KOPT-K1 (cell line): ENCODE measurements around the gene SIN3B.
"Not testable (repeated sequence)": the region's sequence is repeated elsewhere in the genome, so short reads cannot be mapped to it uniquely, and the experiment has no call there.

Experiments used
- H3K27ac ChIP-seq: fragments of 200-600 bp; sonication (generic); 2 replicates; pipeline ENCODE4 v1.5.1; 2016; ENCODE audit warnings: antibody characterized with exemption, mild to moderate bottlenecking, low read depth, low read length; ENCODE audit not compliant: poor library complexity, severe bottlenecking
- H3K36me3 ChIP-seq: fragments of 200-600 bp; sonication (generic); 2 replicates; pipeline ENCODE4 v1.5.1; 2017; ENCODE audit warnings: antibody characterized with exemption, mild to moderate bottlenecking, low read length, moderate library complexity; ENCODE audit not compliant: insufficient read depth
- H3K9me3 ChIP-seq: fragments of 200-600 bp; sonication (generic); 2 replicates; pipeline ENCODE4 v1.5.1; 2017; ENCODE audit warnings: antibody characterized with exemption, low read length, mild to moderate bottlenecking; ENCODE audit not compliant: insufficient read depth, poor library complexity, severe bottlenecking

SIN3B gene

DNA sequence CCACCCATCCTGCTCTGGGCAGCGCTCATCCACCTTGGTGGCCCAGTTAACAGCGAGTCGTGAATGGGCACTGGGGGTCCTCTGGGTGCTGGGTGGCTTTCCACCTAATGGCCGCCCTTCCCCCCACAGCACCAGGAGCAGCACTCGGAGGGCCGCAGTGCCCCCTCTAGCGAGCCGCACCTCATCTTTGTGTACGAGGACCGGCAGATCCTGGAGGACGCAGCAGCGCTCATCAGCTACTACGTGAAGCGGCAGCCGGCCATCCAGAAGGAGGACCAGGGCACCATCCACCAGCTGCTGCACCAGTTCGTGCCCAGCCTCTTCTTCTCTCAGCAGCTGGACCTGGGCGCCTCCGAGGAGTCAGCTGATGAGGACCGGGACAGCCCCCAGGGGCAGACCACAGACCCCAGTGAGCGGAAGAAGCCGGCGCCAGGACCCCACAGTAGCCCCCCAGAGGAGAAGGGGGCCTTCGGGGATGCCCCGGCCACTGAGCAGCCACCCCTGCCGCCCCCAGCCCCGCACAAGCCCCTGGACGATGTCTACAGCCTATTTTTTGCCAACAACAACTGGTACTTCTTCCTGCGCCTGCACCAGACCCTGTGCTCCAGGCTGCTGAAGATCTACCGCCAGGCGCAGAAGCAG lies 40.3 kb downstream of the SIN3B start:
- H3K27ac ChIP-seq = no peak overlapping the region
- no peaks in the 10 kb centered on the region for H3K9me3 ChIP-seq
- peaks cover 94% of the 10 kb centered on the region for H3K36me3 ChIP-seq

DNA sequence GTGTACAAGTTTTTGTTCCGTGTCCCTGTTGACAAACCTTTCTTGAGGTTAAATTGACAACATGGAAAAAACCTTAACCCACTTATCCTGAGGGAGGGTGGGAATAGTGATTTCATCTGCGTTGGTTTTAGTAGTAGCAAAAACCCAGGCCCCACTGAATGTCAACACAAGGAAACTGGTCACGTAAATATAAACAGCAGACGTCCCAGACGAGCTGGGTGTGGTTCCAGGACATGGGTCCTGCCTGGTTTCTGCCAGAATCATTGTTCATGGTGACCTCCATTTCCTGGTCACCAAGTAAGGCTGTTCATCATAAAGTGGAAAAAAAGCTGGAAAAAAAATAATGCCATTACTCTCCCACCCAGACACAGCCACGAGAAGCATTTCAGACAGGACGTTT lies 42.7 kb downstream of the SIN3B start:
- Histone ChIP-seq H3K9me3 (no peaks in the 10 kb centered on the region), H3K27ac (no peak overlapping the region), H3K36me3 (peaks cover 82% of the 10 kb centered on the region)

- no peak overlapping the region for H3K27ac ChIP-seq
- no peaks in the 10 kb centered on the region for H3K9me3 ChIP-seq
- H3K36me3 ChIP-seq = peaks cover 82% of the 10 kb centered on the region
These were observed 43.5 kb downstream of the SIN3B start for GRCh38 chr19:16872728-16873127.

GRCh38 chr19:16873594-16873993 lies 44.4 kb downstream of the SIN3B start:
- Histone ChIP-seq H3K36me3 (peaks cover 83% of the 10 kb centered on the region), H3K27ac (no peak overlapping the region), H3K9me3 (no peaks in the 10 kb centered on the region)

DNA sequence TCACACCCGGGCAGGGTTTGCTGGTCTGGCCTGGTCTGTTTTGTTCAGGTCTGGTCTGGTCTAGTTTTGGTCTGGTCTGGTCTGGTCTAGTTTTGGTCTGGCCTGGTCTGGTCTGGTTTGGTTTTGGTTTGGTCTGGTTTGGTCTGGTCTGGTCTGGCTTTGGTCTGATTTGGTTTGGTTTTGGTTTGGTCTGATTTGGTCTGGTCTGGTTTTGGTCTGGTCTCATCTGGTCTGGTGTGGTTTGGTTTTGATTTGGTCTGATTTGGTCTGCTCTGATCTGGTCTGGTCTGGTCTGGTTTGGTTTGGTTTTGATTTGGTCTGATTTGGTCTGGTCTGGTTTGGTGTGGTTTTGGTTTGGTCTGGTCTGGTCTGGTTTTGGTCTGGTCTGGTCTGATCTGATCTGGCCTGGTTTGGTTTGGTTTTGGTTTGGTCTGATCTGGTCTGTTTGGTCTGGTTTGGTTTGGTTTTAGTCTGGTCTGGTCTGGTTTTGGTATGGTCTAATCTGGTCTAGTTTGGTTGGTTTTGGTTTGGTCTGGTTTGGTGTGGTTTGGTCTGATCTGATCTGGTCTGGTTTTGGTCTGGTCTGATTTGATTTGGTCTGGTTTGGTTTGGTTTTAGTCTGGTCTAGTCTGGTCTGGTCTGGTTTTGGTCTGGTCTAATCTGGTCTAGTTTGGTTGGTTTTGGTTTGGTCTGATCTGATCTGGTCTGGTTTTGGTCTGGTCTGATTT lies 45.2 kb downstream of the SIN3B start:
- Histone ChIP-seq H3K36me3 (peaks cover 83% of the 10 kb centered on the region), H3K27ac (no peak overlapping the region), H3K9me3 (no peaks in the 10 kb centered on the region)

- not testable (repeated sequence) for H3K27ac ChIP-seq, H3K9me3 ChIP-seq
- peaks cover 83% of the 10 kb centered on the region for H3K36me3 ChIP-seq
These were observed 45.7 kb downstream of the SIN3B start for GRCh38 chr19:16874978-16875299.

GRCh38 chr19:16875584-16876555 lies 46.7 kb downstream of the SIN3B start:
- no peak overlapping the region for H3K27ac ChIP-seq
- H3K36me3 ChIP-seq = peaks cover 84% of the 10 kb centered on the region; the same call in 1 of the 2 replicates
- peaks cover 8% of the 10 kb centered on the region for H3K9me3 ChIP-seq

GRCh38 chr19:16876904-16877361 lies 47.7 kb downstream of the SIN3B start:
- Histone ChIP-seq H3K27ac (no peak overlapping the region), H3K36me3 (peaks cover 76% of the 10 kb centered on the region; the same call in 1 of the 2 replicates), H3K9me3 (peaks cover 18% of the 10 kb centered on the region)

GRCh38 chr19:16877581-16877980 lies 48.4 kb downstream of the SIN3B start:
- H3K27ac ChIP-seq = no peak overlapping the region
- H3K9me3 ChIP-seq = peaks cover 25% of the 10 kb centered on the region
- H3K36me3 ChIP-seq = peaks cover 69% of the 10 kb centered on the region; the same call in 1 of the 2 replicates

DNA sequence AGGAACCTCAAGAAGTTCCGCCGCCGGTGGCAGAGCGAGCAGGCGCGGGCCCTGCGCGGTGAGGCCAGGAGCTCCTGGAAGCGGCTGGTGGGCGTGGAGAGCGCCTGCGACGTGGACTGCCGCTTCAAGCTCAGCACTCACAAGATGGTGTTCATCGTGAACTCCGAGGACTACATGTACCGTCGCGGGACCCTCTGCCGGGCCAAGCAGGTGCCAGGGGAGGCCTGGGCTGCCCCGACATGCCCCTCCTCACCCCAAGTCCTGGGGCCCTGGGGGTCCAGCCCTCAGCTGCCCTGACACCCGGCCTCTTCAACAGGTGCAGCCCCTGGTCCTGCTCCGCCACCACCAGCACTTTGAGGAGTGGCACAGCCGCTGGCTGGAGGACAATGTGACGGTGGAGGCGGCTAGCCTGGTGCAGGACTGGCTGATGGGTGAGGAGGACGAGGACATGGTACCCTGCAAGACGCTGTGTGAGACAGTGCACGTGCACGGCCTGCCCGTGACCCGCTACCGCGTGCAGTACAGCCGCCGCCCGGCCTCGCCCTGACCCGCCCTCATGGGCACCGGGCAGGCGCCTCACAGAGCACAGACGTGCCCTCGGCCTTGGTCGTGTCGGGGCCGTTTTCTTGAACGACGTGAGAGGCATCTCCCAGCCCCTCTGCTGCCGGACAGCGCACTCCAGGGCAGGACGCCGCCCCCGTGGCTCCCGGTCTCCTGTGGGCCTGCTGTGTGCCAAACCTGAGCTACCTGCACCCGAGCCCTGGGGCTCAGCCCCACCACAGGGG lies 49.2 kb downstream of the SIN3B start:
- Histone ChIP-seq H3K9me3 (peaks cover 33% of the 10 kb centered on the region), H3K36me3 (peaks cover 62% of the 10 kb centered on the region; the same call in 1 of the 2 replicates), H3K27ac (no peak overlapping the region)

DNA sequence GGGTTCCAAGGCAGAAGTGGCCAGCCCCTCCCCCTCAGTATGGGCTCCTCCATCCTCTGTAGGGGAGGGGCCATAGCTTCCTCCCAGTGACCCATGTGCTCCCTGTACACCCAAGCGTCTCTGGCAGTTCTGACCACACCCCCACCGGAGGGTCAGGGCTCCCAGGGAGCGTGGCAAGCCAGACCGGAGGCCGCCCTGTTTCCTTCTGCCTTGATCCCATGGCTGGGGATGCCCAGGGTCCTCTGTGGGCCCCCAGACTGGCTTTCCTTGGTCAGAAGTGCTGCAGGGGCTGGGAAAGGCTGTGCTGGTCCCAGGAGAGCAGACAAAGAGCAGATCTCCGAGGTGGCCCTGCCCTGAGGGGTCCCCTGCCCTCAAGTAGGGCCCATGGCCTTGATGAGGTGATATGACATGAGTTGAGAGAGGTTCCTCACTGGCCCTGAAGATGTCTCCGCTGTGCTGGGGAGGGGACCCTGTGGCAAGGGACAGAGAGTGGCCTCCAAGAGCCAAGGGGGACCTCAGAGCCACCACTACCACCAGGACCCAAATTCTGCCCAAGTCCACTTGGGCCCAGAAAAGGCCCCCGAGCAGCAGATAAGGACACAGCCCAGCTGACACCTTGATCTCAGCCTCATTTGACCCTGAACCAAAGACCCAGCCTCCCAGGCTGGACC lies 51.8 kb downstream of the SIN3B start:
- Histone ChIP-seq H3K36me3 (peaks cover 51% of the 10 kb centered on the region; the same call in 1 of the 2 replicates), H3K9me3 (peaks cover 33% of the 10 kb centered on the region), H3K27ac (no peak overlapping the region)

- peaks cover 33% of the 10 kb centered on the region for H3K9me3 ChIP-seq
- peaks cover 40% of the 10 kb centered on the region; the same call in 1 of the 2 replicates for H3K36me3 ChIP-seq
- no peak overlapping the region for H3K27ac ChIP-seq
These were observed 52.9 kb downstream of the SIN3B start for GRCh38 chr19:16882146-16882545.

GRCh38 chr19:16883522-16883921 lies 54.3 kb downstream of the SIN3B start:
- Histone ChIP-seq H3K27ac (no peak overlapping the region), H3K36me3 (peaks cover 26% of the 10 kb centered on the region; the same call in 1 of the 2 replicates), H3K9me3 (peaks cover 33% of the 10 kb centered on the region)

DNA sequence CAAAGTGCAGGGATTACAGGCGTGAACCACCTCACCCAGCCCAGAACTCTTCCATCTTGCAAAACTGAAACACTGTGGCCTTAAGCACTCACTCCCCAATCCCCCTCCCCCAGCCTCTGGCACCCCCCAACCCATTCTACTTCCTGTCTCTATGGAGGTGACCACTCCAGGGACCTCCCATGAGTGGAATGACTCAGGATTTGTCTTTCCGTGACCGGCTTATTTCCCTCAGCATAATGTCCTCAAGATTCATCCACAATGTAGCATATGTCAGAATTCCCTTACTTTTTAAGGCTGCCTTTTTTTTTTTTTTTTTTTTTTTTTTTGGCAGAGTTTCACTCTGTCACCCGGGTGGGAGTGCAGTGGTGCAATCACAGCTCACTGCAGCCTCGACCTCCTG lies 56.0 kb downstream of the SIN3B start:
- Histone ChIP-seq H3K27ac (no peak overlapping the region), H3K9me3 (peaks cover 33% of the 10 kb centered on the region), H3K36me3 (peaks cover 10% of the 10 kb centered on the region; the same call in 1 of the 2 replicates)
